Endothelial cell (in vitro differentiated cells): Measurements from ENCODE around the gene SLC22A8. TPM values are rescaled to one million over a fixed set of nuclear protein-coding genes. Genes with fewer than 3 reads are reported as not detected.
"Not testable (repeated sequence)": the region's sequence is repeated elsewhere in the genome, so short reads cannot be mapped to it uniquely, and the experiment has no call there.

ENCODE experiments used
- DNase-seq: peaks from one replicate; pipeline ENCODE4 v3.0.0; 2021; ENCODE audit warnings: low spot score
- H3K27ac Mint-ChIP-seq: one replicate; pipeline ENCODE4 v1.8.0; 2021; ENCODE audit warnings: mixed read lengths, inconsistent platforms; ENCODE audit not compliant: unreplicated experiment
- H3K27me3 Mint-ChIP-seq: one replicate; pipeline ENCODE4 v1.8.0; 2021; ENCODE audit warnings: mild to moderate bottlenecking, moderate library complexity, mixed read lengths, inconsistent platforms; ENCODE audit not compliant: unreplicated experiment
- H3K36me3 Mint-ChIP-seq: one replicate; pipeline ENCODE4 v1.8.0; 2021; ENCODE audit warnings: mild to moderate bottlenecking, low read depth, mixed read lengths, inconsistent platforms; ENCODE audit not compliant: unreplicated experiment
- H3K4me1 Mint-ChIP-seq: one replicate; pipeline ENCODE4 v1.8.0; 2021; ENCODE audit warnings: mild to moderate bottlenecking, mixed read lengths, inconsistent platforms; ENCODE audit not compliant: unreplicated experiment
- H3K4me3 Mint-ChIP-seq: one replicate; pipeline ENCODE4 v1.8.0; 2021; ENCODE audit warnings: mild to moderate bottlenecking, mixed read lengths, inconsistent platforms; ENCODE audit not compliant: unreplicated experiment
- H3K9me3 Mint-ChIP-seq: one replicate; pipeline ENCODE4 v1.8.0; 2021; ENCODE audit warnings: mixed read lengths, inconsistent platforms; ENCODE audit not compliant: unreplicated experiment
- total RNA-seq: library from RNA; stranded (reverse); fragmentation: NEBNext Ultra II Directional; extraction: Animal tissue kit (Norgen Biotek cat#: 25700); gene quantifications from one replicate; pipeline ENCODE4 v1.2.1, GENCODE V29; 2021; ENCODE audit not compliant: unreplicated experiment
- TF ChIP-seq, protein P1 (sequence below): fragments of 200-600 bp; sonication (generic); IDR thresholded peaks from one replicate; pipeline ENCODE4 v1.5.0; 2021; ENCODE audit warnings: antibody characterized with exemption; ENCODE audit not compliant: unreplicated experiment

Gene SLC22A8
- total RNA-seq, 1 donor from 2014 or later: not detected

DNA sequence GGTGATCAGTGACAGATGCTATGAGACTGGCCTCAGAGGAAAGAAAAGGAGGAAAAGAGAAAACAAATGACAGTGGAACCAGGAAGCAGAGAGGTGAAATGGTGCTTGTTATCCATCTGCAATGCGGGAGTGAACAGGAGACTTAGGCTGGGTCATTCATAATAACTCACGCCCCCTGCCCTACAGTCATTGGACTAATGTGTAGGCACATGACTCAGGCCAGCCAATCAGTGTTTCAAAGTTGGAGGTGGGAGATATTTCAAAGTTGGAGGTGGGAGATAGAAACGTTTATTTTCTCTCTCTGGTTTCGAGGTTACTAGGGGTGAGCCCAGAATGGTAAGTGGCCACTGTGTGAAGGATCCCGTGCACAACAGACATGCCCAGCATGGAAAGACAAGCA, 61.2 kb downstream of the SLC22A8 start:
- no peak overlapping the region for H3K4me3 Mint-ChIP-seq
- TF ChIP-seq, protein P1, sequence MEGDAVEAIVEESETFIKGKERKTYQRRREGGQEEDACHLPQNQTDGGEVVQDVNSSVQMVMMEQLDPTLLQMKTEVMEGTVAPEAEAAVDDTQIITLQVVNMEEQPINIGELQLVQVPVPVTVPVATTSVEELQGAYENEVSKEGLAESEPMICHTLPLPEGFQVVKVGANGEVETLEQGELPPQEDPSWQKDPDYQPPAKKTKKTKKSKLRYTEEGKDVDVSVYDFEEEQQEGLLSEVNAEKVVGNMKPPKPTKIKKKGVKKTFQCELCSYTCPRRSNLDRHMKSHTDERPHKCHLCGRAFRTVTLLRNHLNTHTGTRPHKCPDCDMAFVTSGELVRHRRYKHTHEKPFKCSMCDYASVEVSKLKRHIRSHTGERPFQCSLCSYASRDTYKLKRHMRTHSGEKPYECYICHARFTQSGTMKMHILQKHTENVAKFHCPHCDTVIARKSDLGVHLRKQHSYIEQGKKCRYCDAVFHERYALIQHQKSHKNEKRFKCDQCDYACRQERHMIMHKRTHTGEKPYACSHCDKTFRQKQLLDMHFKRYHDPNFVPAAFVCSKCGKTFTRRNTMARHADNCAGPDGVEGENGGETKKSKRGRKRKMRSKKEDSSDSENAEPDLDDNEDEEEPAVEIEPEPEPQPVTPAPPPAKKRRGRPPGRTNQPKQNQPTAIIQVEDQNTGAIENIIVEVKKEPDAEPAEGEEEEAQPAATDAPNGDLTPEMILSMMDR: no peak
- peaks cover 1% of the 10 kb centered on the region for H3K27me3 Mint-ChIP-seq
- no peak for DNase-seq
- H3K27ac Mint-ChIP-seq: no peak overlapping the region
- peaks cover 13% of the 10 kb centered on the region for H3K4me1 Mint-ChIP-seq
- H3K9me3 Mint-ChIP-seq: no peaks in the 10 kb centered on the region
- H3K36me3 Mint-ChIP-seq: peaks cover 14% of the 10 kb centered on the region

DNA sequence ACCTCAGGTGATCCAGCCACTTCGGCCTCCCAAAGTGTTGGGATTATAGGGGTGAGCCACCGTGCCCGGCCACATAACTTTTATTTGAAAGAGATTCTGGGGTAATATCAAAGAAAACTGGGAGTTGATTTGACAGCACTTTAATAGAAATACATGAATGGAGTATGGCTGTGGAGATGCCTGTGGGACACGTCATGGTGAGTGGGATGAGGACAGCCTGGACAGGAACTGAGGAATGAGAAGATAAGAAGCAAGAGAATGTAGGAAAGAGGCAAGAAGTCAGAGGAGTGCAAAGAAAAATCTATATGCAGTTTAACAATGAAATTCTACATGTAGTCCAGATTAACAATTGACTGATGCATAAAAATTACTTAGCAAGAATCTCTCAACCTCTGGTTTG, 61.8 kb downstream of the SLC22A8 start:
- Mint-ChIP-seq H3K9me3 (no peaks in the 10 kb centered on the region), H3K27me3 (peaks cover 1% of the 10 kb centered on the region), H3K4me1 (peaks cover 8% of the 10 kb centered on the region), H3K36me3 (peaks cover 11% of the 10 kb centered on the region), H3K4me3 (no peak overlapping the region), H3K27ac (no peak overlapping the region)
- no peak for DNase-seq
- TF ChIP-seq, protein P1: no peak

DNA sequence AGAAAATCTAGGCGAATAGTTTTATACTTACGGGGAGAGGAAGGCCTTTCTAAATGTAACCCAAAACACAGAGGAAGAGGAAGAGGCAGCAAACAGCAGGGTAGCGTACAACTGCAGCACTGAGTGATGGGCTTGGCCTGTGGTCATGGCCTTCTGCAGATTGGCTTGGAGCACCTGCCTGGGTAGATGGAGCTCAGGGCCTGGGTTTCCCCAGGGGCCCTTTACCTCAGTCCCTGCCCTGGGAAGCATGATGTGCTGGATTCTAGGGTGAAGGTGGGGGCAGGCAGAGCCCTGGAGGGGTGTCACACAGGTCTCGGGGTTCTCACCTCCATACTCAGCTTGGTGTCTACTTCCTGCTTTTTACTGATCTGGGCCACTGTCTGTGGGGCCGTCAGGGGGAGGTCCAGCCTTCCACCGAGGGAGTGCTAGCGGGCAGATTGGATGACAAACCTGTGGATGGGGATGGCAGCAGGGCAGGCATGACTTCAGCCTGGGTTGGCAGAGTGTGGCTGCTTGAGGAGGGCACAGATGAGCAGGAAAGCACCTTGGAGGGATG, 66.8 kb downstream of the SLC22A8 start:
- no peak overlapping the region for H3K4me3 Mint-ChIP-seq
- H3K9me3 Mint-ChIP-seq: no peaks in the 10 kb centered on the region
- no peaks in the 10 kb centered on the region for H3K27me3 Mint-ChIP-seq
- DNase-seq: no peak
- H3K4me1 Mint-ChIP-seq: no peaks in the 10 kb centered on the region
- peaks cover 10% of the 10 kb centered on the region for H3K36me3 Mint-ChIP-seq
- no peak overlapping the region for H3K27ac Mint-ChIP-seq
- TF ChIP-seq, protein P1: no peak

DNA sequence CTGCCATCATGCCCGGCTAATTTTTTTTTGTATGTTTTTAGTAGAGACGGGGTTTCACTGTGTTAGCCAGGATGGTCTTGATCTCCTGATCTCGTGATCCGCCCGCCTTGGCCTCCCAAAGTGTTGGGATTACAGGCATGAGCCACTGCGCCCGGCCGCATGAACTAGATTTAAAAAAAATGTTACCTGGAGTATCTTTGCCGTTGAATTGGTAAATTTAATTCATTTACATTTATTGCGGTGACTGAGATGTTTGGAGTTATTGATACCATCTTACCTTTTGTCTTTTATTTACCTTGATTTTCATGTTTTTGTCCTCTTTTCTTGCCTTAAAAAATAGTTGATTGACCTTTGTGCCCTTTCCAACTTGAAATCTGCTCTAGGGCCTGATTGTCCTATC, 70.1 kb downstream of the SLC22A8 start:
- not testable (repeated sequence) for H3K27ac Mint-ChIP-seq, H3K27me3 Mint-ChIP-seq, DNase-seq, H3K4me3 Mint-ChIP-seq, H3K9me3 Mint-ChIP-seq, H3K4me1 Mint-ChIP-seq, H3K36me3 Mint-ChIP-seq

Other genes starting within 250 kb of the SLC22A8 start
- 31.0 TPM for gene TAF6L, start 244.4 kb downstream of the SLC22A8 start, total RNA-seq
- gene TMEM179B, start 228.4 kb downstream of the SLC22A8 start, total RNA-seq: 26.7 TPM
- 13.9 TPM for gene TMEM223, start 223.8 kb downstream of the SLC22A8 start, total RNA-seq
- gene NXF1, start 210.4 kb downstream of the SLC22A8 start, total RNA-seq: 50.8 TPM
- gene STX5, start 183.8 kb downstream of the SLC22A8 start, total RNA-seq: 37.9 TPM
- not detected for gene TEX54, start 183.0 kb downstream of the SLC22A8 start, total RNA-seq
- gene WDR74, start 176.3 kb downstream of the SLC22A8 start, total RNA-seq: 42.2 TPM
- gene SLC3A2, start 134.9 kb downstream of the SLC22A8 start, total RNA-seq: 147 TPM
- gene CHRM1, start 94.5 kb downstream of the SLC22A8 start, total RNA-seq: not detected
- not detected for gene SLC22A6, start 30.9 kb downstream of the SLC22A8 start, total RNA-seq
- gene SLC22A24, start 128.4 kb upstream of the SLC22A8 start, total RNA-seq: not detected
- not detected for gene SLC22A25, start 227.8 kb upstream of the SLC22A8 start, total RNA-seq